Measurements from ENCODE around the gene TGFA. TPM values are rescaled to one million over a fixed set of nuclear protein-coding genes. Genes with fewer than 3 reads are reported as not detected.

The TGFA gene
- total and polyA plus RNA-seq, 2 experiments from 2014 or later, result 1.4 to 6.5 TPM

DNA sequence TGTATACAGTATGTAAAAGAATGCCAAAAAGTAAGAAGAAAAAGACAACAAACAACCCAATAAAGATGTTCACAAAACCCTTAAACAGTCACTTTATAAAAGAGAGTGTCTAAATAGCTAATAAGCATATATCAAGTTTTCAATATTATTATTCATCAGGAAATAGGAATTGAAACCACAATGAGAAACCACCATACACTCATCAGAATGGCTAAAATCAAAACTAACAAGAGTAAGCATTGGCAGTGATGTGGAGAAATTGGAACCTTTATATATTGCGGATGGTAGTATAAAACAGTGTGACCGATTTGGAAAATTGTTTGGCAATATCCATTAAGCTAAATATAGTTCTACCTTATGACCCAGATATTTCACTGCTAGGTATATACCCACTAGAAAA is 20.5 kb upstream of the TGFA start:
- no peaks in the 10 kb centered on the region for H3K27me3 ChIP-seq (ENCODE audit: insufficient read depth)
- H3K9me2 ChIP-seq (ENCODE audit: insufficient read depth), result peaks cover 5% of the 10 kb centered on the region; the same call in 1 of the 2 replicates
- H3K27ac ChIP-seq (ENCODE audit: low read depth), result no peak overlapping the region
- TF ChIP-seq EZH2phosphoT487 (IDR thresholded peaks at IDR 0.05; ENCODE audit: unreplicated experiment) (no peak), NANOG (IDR thresholded peaks at IDR 0.05; ENCODE audit: borderline replicate concordance) (no peak), ZNF462 (CRISPR knock-in tag; IDR thresholded peaks at IDR 0.05) (no peak), CTCF (conservative IDR thresholded peaks at IDR 0.05; ENCODE audit: low read depth in 2 of 2) (no peak), EZH2 (IDR thresholded peaks at IDR 0.05; ENCODE audit: low read depth, unreplicated experiment) (no peak), CREB1 (CRISPR knock-in tag; IDR thresholded peaks at IDR 0.05; ENCODE audit: low read depth) (no peak), POLR2AphosphoS5 (IDR thresholded peaks at IDR 0.05; ENCODE audit: low read depth) (no peak), ZNF331 (CRISPR knock-in tag; IDR thresholded peaks at IDR 0.05; ENCODE audit: low read depth) (no peak), STAT1 (IDR thresholded peaks at IDR 0.05; ENCODE audit: unreplicated experiment) (no peak), REST (IDR thresholded peaks at IDR 0.05; ENCODE audit: unreplicated experiment) (no peak), ETS1 (IDR thresholded peaks at IDR 0.05) (no peak), JUNB (IDR thresholded peaks at IDR 0.05; ENCODE audit: unreplicated experiment) (no peak), ZNF114 (CRISPR knock-in tag; IDR thresholded peaks at IDR 0.05) (no peak)
- no peak overlapping the region for H3K4me3 ChIP-seq
- H3K4me1 ChIP-seq (ENCODE audit: insufficient read depth), result no peaks in the 10 kb centered on the region
- H3K79me2 ChIP-seq (replicated peaks; ENCODE audit: insufficient read depth), result no peaks in the 10 kb centered on the region
- H2AFZ ChIP-seq, result no peak overlapping the region
- DNase-seq (ENCODE audit: low spot score) (no peak), ATAC-seq (no peak)
- H3K4me2 ChIP-seq, result no peak overlapping the region
- H3K27ac Mint-ChIP-seq, result no peak overlapping the region
- no peak overlapping the region for H3K4me3 Mint-ChIP-seq
- no peaks in the 10 kb centered on the region for H4K20me1 ChIP-seq (replicated peaks; ENCODE audit: insufficient read depth)
- H3F3A ChIP-seq (replicated peaks; ENCODE audit: low read depth), result no peaks in the 10 kb centered on the region
- H3K9me3 Mint-ChIP-seq, result no peaks in the 10 kb centered on the region; the same call in 2 of the 3 replicates
- H3K4me1 Mint-ChIP-seq, result peaks cover 9% of the 10 kb centered on the region
- H3K36me3 Mint-ChIP-seq (ENCODE audit: low read depth), result no peaks in the 10 kb centered on the region
- no peaks in the 10 kb centered on the region for H3K27me3 Mint-ChIP-seq (ENCODE audit: insufficient read depth, low read depth, poor library complexity)
- H3K36me3 ChIP-seq (ENCODE audit: insufficient read depth), result no peaks in the 10 kb centered on the region
